Left kidney (tissue), 2 donors: ENCODE measurements around the gene RGS13. TPM values are rescaled to one million over a fixed set of nuclear protein-coding genes. Genes with fewer than 3 reads are reported as not detected.
"Not testable (repeated sequence)": the region's sequence is repeated elsewhere in the genome, so short reads cannot be mapped to it uniquely, and the experiment has no call there.

Source experiments
- DNase-seq: peaks from one replicate; pipeline ENCODE4 v3.0.0-alpha.2; 2013
- polyA plus RNA-seq: library from polyadenylated mRNA; unstranded; fragments of 120-200 nt; gene quantifications from one replicate; pipeline ENCODE4 v1.2.1, GENCODE V29; 2013; ENCODE audit not compliant: insufficient read length

RGS13 gene
- polyA plus RNA-seq, 1 donor = not detected

- no peak for DNase-seq
These were observed 42.2 kb downstream of the RGS13 start for GRCh38 chr1:192678099-192678498.

DNA sequence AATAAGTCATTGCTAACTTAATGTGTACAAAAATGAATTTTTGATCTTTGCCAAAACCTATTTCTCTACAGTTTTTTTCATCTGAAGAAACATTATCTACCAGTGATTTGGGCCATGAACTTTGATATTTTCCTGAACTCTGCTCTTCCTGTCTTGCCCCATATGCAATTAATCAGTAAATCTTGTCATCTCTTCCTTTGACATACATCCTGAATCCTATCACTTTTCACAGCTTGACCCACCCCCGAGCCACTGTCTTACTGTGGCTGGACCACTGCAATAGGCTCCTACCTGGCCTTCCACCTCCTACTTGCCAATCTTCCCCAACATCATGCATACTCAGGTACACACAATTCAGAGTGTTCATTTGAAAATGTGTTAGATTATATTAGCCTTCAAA lies 46.4 kb downstream of the RGS13 start:
- no peak for DNase-seq

DNA sequence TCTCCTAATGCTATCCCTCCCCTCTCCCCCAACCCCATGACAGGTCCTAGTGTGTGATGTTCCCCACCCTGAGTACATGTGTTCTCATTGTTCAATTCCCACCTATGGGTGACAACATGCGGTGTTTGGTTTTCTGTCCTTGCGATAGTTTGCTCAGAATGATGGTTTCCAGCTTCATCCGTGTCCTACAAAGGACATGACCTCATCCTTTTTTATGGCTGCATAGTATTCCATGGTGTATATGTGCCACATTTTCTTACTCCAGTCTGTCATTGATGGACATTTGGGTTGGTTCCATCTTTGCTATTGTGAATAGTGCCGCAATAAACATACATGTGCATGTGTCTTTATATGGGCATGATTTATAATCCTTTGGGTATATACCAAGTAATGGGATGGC lies 47.1 kb downstream of the RGS13 start:
- DNase-seq = not testable (repeated sequence)

- DNase-seq = no peak
These were observed 53.5 kb downstream of the RGS13 start for GRCh38 chr1:192689459-192689858.

- DNase-seq = no peak
These were observed 55.1 kb downstream of the RGS13 start for GRCh38 chr1:192691041-192691440.

DNA sequence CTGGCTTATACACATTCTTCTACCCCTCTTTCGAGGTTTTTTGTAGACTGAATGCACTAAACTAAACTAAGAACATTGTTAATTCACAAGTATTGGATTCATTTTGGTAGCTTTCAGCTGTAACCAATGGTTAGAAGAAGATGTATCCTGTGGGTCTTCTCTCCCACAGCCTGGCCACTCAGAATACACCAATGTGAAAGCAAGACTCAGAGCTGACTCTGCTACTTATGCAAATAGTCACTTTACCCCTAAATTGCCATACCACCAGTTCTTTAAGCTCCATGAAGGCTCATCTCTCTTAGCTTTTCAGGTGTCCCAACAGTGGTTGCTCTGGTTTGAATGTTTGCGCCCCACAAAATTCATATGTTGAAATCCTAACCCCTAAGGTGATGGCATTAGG lies 60.1 kb downstream of the RGS13 start:
- DNase-seq = no peak

DNA sequence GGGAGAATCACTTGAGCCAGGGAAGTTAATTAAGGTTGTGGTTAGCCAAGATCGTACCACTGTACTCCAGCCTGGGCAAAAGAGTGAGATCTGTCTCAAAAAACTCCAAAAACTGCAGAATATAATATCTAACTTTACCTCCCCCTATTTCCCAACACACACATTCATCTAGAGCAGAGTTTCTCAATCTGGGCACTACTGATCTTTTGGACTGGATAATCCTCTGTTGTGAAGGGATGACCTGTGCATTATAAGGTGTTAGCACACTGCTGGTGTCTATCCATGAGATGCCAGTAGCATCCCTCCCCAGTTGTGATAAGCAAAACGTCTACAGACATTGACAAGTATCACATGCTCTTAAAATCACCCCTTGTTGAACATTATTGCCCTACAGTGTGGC lies 61.8 kb downstream of the RGS13 start:
- no peak for DNase-seq

GRCh38 chr1:192698731-192699130 lies 62.8 kb downstream of the RGS13 start:
- no peak for DNase-seq

DNA sequence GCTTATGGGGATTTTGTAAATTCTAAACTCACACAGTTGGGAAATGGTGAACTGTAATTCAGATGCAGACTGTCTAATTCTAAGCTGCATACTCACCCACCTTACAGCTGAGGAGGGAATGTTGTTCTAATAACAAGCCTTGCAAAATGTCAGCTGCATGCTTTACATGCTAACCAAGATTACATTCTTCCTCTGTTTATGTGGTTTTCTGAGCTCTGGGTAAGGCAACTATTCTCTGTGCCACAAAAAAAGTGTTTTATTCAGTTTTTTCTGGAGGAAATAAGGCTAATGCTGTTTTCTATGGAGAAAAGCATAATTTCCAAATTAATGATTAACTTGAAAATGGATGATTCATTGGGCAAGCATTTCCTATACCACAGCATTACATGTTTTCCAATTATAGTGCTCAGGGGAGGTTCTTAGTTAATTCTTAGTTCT lies 64.9 kb downstream of the RGS13 start:
- no peak for DNase-seq

- no peak for DNase-seq
These were observed 66.4 kb downstream of the RGS13 start for GRCh38 chr1:192702212-192702902.

- DNase-seq = no peak
These were observed 67.6 kb downstream of the RGS13 start for GRCh38 chr1:192703283-192704206.

DNA sequence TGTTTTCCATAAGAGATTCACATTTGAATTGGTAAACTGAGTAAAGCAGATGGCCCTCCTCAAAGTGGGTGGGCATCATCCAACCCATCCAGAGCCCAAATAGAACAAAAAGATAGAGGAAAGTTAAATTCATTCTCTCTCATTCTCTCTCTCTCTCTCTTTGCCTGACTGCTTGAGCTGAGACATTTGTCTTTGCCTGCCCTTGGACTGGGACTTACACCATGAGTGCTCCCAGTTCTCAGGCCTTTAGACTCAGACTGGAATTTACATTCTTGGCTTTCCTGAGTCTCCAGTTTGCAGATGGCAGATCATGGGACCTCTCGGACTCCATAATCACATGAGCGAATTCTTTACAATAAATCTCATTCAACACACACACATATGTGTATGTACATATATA lies 69.6 kb downstream of the RGS13 start:
- DNase-seq = no peak

GRCh38 chr1:192706936-192707335 lies 71.0 kb downstream of the RGS13 start:
- DNase-seq = no peak

DNA sequence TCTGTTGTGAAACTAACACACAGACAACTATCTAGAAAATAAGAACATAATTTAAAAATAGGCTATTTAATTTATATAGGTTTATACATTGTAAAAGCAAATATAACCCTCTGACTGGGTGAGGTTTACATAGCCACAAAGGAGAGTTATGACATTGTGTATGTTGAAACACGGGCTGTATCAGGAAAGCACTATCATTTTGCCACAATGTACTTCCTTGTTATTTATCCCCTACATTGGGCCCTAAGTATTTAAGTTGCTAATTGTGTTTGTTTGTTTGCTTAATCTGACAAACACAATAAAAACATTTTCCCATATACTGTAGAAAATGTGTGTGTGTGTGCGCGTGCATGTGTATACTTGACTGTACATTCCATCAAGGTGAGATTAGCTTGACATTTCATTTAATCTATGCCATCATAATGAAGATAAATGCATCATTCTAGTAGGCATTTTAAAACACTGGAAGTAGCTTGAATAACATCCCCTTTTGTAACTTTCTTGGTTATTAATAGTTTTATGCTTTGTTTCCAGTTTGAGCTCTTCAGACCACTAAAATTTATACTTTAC lies 72.1 kb downstream of the RGS13 start:
- DNase-seq = no peak

- no peak for DNase-seq
These were observed 73.6 kb downstream of the RGS13 start for GRCh38 chr1:192709544-192709943.

Other genes with a start within 250 kb of the RGS13 start
- 1.4 TPM for gene RGS1, start 60.4 kb upstream of the RGS13 start, polyA plus RNA-seq
- 28.2 TPM for gene RGS2, start 172.9 kb downstream of the RGS13 start, polyA plus RNA-seq